ENCODE data around the gene SPDYE16. TPM values are rescaled to one million over a fixed set of nuclear protein-coding genes. Genes with fewer than 3 reads are reported as not detected.
"Not testable (repeated sequence)": the region's sequence is repeated elsewhere in the genome, so short reads cannot be mapped to it uniquely, and the experiment has no call there.

Gene SPDYE16
- total RNA-seq, 1 experiment from 2014 or later = not detected

- no peak for DNase-seq (ENCODE audit: low read depth)
Measured at GRCh38 chr7:76505168-76506080, 37.7 kb downstream of the SPDYE16 start.

GRCh38 chr7:76504351-76505167 is 38.5 kb downstream of the SPDYE16 start:
- not testable (repeated sequence) for DNase-seq (ENCODE audit: low read depth)

- DNase-seq (ENCODE audit: low read depth) = not testable (repeated sequence)
Measured at GRCh38 chr7:76503244-76503643, 39.9 kb downstream of the SPDYE16 start.

GRCh38 chr7:76502836-76503235 is 40.3 kb downstream of the SPDYE16 start:
- not testable (repeated sequence) for DNase-seq (ENCODE audit: low read depth)

- not testable (repeated sequence) for DNase-seq (ENCODE audit: low read depth)
Measured at GRCh38 chr7:76502224-76502623, 40.9 kb downstream of the SPDYE16 start.

DNA sequence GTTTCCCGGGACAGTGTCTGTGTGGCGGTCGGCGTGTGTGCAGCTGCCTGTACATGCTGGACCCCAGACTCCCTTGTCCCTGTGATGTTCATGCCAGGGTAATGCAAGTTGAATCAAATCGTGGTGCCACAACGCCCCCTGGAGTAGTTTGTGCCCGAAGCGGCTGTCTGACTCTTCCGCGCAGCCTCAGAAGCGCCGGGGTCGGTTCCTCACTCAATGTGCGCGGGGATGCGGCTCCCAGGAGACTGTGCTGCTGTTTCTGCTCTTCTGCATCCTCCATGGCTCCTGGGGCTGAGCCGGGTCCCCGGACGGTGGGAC is 43.2 kb downstream of the SPDYE16 start:
- not testable (repeated sequence) for DNase-seq (ENCODE audit: low read depth)

GRCh38 chr7:76499201-76499923 is 43.7 kb downstream of the SPDYE16 start:
- not testable (repeated sequence) for DNase-seq (ENCODE audit: low read depth)

DNA sequence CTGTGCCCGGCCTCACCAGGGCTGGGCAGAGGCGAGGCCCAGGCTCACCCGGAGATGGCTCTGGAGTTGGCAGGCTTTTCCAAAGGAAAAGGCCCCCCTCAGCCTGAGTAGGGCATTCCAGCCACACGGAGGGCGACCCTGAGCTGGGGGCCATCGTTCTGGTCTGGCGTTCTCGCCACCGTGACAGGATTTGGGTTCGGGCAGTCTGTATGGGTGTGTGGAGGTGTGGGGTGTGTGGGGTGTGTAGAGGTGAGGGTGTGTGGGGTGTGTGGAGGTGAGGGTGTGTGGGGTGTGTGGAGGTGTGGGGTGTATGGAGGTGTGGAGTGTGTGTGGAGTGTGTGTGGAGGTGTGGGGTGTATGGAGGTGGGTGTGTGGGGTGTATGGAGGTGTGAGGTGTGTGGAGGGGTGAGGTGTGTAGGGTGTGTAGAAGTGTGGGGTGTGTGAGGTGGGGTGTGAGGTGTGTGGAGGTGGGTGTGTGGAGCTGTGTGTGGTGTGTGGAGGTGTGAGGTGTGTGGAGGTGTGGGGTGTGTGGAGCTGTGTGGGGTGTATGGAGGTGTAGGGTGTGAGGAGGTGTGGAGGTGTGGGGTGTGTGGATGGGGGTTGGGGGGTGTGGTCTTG is 44.4 kb downstream of the SPDYE16 start:
- not testable (repeated sequence) for DNase-seq (ENCODE audit: low read depth)

DNA sequence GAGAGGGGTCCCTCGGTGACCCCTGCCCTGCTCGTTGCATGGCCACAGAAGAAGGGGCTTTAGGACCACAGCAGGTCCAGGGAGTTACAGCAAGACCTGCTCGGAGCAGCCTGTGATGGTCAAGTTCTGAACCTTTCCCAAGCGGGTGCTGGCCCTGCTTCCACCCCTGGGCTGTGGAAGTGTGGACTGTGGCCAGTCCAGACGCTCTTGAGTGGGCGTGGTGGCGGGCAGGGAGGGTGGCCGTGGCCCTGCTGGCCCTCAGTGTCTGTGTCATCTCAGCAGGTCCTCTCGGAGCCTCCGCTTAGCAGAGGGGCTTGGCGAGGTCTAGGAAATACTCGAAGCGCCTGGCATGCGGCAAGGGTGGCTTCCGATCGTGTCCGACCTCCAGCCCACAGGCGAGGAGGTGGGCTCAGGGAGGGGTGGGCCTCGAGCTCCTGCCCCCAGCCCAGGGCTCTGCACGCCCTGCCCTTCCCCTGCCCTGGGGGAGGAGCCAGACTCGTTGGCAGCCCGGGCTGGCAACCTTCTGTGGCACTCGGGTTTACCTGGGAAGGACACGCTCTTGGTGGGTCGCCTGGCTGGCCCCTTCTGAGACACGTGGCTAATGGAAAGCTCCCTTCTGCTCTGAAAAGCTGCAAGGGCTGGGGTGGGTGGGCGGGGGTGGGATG is 45.0 kb downstream of the SPDYE16 start:
- DNase-seq (ENCODE audit: low read depth) = not testable (repeated sequence)

DNA sequence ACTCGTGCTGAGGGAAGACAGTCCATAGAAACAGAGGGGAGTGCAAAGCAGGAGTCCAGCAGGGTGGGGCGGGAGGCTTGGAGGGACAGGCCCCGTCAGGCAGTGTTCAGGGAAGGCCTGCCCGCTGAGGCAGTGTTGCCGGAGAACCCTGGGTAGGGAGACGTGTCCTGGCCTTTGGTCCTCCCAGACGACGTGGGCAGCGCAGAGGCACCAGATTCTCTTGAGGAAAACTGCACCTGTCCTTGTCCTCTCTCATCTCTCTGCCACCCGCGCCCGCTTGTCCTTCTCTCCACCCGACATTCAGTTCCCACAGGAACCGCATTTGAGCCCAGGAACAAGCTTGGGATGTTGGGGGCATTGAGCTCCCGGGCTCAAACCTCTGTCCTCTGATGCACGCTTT is 47.4 kb downstream of the SPDYE16 start:
- DNase-seq (ENCODE audit: low read depth) = not testable (repeated sequence)

DNA sequence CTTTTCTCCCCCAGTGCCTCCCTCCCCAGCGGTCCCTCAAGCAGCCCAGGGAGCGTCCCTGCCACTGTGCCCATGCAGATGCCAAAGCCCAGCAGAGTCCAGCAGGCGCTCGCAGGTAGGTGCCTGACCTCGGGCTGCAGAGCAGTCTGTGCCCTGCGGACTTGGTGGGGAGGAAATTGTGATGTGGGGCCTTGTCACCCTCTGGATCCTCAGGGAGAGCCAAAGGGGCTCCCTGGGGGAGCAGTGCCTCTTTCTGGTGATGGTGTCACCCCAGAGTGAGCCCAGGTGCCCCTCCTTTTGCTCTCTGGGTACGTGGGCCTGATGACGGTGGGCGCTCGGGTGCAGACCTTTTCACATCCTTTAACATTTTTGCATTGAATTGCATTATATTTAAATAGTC is 51.0 kb downstream of the SPDYE16 start:
- DNase-seq (ENCODE audit: low read depth) = not testable (repeated sequence)

DNA sequence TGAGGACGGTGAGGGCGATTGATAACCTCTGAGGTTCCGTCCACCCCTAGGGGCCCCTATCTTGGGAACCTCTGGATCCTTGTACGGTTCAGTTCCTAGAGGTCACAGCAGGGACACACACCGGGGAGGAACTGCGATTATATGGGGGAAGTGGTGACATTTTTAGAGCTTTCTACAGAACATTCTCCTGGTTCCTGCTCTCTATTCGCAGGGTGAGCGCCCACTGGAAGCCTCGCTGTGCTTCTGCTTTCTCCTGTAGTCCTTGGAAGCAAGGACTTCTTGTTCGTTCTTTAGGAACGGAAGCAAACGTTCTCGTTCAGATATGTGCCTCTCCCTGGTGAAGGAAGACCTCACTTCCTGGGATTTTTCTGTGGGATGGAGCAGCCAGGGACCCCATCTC is 55.1 kb downstream of the SPDYE16 start:
- not testable (repeated sequence) for DNase-seq (ENCODE audit: low read depth)

GRCh38 chr7:76486618-76487017 is 56.5 kb downstream of the SPDYE16 start:
- DNase-seq (ENCODE audit: low read depth) = not testable (repeated sequence)

DNA sequence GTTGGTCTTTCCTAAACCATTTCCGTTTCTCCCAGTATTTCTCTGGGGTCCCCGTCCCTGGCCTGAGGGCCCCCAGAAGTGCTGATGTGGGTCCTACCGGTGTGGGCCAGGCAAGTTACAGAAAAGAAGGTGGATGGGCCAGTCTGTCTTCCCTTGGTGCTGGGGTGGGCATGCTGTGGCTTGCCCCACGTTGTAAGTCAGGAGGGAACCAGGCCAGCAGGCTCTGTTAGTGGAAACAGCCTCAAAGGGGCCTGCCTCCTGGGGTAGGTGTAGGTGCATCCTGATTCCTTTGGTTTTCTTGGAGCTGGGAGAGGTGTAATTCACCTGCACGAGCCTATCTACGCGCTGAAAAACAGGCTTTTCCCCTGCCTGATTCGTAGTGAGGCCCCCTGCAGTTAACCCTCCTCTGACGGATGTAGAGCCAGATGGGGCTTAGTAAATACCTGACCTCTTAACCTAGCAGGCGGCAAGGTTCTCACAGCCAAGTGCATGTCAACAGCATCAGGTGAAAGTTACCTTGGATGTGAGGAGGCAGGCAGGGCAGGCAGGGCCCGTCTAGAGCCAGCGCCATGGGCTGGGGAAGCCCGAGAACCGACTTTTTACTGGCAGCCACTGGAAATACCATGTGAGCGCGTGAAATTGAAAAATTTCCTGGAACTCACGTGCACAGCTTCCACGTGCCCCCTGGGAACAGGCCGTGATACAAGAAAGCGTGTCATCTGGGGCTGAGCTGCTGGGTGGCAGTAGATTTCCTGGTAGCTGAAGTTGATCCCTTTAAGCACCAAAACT is 57.1 kb downstream of the SPDYE16 start:
- not testable (repeated sequence) for DNase-seq (ENCODE audit: low read depth)

DNA sequence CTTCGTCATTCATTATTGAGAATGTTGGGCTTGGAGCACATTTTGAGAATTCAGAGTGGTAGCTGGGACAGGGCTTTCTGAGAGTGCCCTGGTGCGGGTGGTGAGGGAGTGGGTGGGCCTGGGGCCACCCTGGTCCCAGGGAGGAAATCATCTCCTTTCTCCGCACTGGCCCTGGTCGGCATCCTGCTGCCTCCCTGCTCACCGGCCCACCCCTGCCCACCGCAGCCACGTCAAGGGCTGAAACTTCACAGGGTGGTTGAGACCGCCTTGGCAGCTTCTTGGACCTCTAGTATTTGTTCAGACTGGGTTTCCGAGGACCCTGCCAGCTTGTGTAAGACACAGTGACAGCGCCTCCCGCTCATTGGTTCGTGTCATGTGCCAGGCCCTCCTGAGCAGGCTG is 58.6 kb downstream of the SPDYE16 start:
- not testable (repeated sequence) for DNase-seq (ENCODE audit: low read depth)

DNA sequence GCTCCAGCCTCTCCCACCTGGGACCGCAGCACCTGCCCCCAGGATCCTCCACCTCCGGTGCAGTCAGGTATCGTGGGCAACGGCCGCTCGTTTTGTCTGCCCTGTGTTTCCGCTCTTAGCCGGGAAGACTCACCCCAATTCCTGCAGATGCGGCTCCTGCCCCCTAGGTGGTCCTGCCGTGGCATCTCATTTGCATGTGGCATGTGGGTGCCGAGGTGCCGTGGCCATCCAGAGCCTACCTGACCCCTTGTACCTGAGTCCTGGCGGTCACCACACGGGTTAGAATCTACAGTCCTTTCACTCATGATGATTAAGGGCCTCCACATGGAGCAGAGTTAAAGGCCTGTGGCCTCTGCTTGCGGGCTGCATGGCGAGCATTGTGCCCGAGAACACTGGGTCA is 60.0 kb downstream of the SPDYE16 start:
- DNase-seq (ENCODE audit: low read depth) = not testable (repeated sequence)

DNA sequence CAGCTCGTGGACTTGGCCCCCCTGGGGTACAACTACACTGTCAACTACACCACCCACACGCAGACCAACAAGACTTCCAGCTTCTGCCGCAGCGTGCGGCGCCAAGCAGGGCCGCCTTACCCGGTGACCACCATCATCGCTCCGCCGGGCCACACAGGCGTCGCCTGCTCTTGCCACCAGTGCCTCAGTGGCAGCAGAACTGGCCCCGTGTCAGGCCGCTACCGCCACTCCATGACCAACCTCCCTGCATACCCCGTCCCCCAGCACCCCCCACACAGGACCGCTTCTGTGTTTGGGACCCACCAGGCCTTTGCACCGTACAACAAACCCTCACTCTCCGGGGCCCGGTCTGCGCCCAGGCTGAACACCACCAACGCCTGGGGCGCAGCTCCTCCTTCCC is 60.4 kb downstream of the SPDYE16 start:
- DNase-seq (ENCODE audit: low read depth) = not testable (repeated sequence)

All from HT1080 (cell line).